ENCODE data around the gene FOXE3.

- TF ChIP-seq, protein P1, sequence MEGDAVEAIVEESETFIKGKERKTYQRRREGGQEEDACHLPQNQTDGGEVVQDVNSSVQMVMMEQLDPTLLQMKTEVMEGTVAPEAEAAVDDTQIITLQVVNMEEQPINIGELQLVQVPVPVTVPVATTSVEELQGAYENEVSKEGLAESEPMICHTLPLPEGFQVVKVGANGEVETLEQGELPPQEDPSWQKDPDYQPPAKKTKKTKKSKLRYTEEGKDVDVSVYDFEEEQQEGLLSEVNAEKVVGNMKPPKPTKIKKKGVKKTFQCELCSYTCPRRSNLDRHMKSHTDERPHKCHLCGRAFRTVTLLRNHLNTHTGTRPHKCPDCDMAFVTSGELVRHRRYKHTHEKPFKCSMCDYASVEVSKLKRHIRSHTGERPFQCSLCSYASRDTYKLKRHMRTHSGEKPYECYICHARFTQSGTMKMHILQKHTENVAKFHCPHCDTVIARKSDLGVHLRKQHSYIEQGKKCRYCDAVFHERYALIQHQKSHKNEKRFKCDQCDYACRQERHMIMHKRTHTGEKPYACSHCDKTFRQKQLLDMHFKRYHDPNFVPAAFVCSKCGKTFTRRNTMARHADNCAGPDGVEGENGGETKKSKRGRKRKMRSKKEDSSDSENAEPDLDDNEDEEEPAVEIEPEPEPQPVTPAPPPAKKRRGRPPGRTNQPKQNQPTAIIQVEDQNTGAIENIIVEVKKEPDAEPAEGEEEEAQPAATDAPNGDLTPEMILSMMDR (IDR thresholded peaks at IDR 0.05): no peak
- TF ChIP-seq POLR2AphosphoS5 (IDR thresholded peaks at IDR 0.05; ENCODE audit: low read depth, low read length) (no peak), REST (IDR thresholded peaks at IDR 0.05; ENCODE audit: insufficient read depth in 1 of 2, low read depth in 2 of 2, low read length in 1 of 2) (no peak)
These were observed 25.5 kb downstream of the FOXE3 start for GRCh38 chr1:47441450-47442106.
